GM12864 (cell line): ENCODE results near the gene MMP2.

Source experiments
- DNase-seq: peaks from one replicate; pipeline ENCODE4 v3.0.0-alpha.2; 2011; ENCODE audit warnings: low read depth
- H3K4me3 ChIP-seq: 2 replicates; pipeline ENCODE4 v1.5.1; 2011; ENCODE audit warnings: mild to moderate bottlenecking, low read depth, low read length, control low read depth
- TF ChIP-seq, protein P1 (sequence below): IDR thresholded peaks from 2 replicates; pipeline ENCODE4 v1.5.1; 2011; ENCODE audit warnings: low read depth, mild to moderate bottlenecking, moderate library complexity, low read length, control low read depth, inconsistent platforms; ENCODE audit errors: missing control alignments

The MMP2 gene

GRCh38 chr16:55510185-55510805 is 31.3 kb downstream of the MMP2 start:
- H3K4me3 ChIP-seq: no peak overlapping the region
- DNase-seq: no peak
- TF ChIP-seq, protein P1, sequence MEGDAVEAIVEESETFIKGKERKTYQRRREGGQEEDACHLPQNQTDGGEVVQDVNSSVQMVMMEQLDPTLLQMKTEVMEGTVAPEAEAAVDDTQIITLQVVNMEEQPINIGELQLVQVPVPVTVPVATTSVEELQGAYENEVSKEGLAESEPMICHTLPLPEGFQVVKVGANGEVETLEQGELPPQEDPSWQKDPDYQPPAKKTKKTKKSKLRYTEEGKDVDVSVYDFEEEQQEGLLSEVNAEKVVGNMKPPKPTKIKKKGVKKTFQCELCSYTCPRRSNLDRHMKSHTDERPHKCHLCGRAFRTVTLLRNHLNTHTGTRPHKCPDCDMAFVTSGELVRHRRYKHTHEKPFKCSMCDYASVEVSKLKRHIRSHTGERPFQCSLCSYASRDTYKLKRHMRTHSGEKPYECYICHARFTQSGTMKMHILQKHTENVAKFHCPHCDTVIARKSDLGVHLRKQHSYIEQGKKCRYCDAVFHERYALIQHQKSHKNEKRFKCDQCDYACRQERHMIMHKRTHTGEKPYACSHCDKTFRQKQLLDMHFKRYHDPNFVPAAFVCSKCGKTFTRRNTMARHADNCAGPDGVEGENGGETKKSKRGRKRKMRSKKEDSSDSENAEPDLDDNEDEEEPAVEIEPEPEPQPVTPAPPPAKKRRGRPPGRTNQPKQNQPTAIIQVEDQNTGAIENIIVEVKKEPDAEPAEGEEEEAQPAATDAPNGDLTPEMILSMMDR: no peak

- TF ChIP-seq, protein P1: no peak
- no peak for DNase-seq
- H3K4me3 ChIP-seq: no peak overlapping the region
Observed at GRCh38 chr16:55512941-55513340, 33.9 kb downstream of the MMP2 start.

DNA sequence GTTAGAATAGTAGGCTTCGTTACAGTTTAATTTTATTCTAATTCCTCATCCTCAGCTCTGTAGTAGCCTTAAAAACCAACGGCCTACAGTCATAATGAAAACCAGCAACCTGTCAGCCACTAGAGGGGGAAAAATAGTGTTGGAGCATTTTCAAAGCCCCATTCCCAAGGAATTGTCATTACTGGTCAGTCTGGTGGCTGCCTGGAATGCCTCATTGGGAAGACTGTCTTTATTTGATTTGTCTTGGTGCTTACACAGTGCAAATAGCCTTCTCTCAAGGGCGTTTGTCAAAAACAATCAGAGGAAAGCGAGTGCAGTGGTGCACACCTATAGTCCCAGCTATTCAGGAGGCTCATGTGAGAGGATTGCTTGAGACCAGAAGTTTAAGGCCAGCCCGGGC is 34.6 kb downstream of the MMP2 start:
- TF ChIP-seq, protein P1: no peak
- no peak overlapping the region for H3K4me3 ChIP-seq
- no peak for DNase-seq

GRCh38 chr16:55515111-55515510 is 36.1 kb downstream of the MMP2 start:
- H3K4me3 ChIP-seq: no peak overlapping the region
- DNase-seq: no peak
- TF ChIP-seq, protein P1: no peak

- TF ChIP-seq, protein P1: no peak
- no peak overlapping the region for H3K4me3 ChIP-seq
- DNase-seq: no peak
Observed at GRCh38 chr16:55521792-55522191, 42.8 kb downstream of the MMP2 start.

- no peak for DNase-seq
- TF ChIP-seq, protein P1: no peak
- H3K4me3 ChIP-seq: no peak overlapping the region
Observed at GRCh38 chr16:55526441-55526840, 47.4 kb downstream of the MMP2 start.

DNA sequence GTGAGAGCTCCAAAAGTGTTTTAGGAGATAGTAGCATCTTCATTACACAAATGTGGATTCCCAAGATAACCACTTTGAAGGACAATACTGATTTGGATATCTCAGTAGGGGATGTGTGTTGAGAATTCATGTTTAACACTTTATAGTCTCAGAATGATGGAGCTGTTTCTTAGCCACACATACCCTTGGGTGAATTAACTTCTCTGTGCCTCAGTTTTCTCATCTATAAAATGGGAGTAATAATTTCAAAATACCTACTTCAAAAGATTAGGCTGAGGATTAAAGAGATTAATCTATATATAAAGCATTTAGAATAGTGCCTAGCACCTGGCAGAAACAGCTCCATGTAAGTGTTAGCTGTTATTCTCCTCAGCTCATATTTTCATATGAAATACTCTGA is 48.9 kb downstream of the MMP2 start:
- TF ChIP-seq, protein P1: no peak
- no peak for DNase-seq
- no peak overlapping the region for H3K4me3 ChIP-seq
